Small intestine (tissue), 7 donors: Measurements from ENCODE around the gene SMARCA2. TPM values are rescaled to one million over a fixed set of nuclear protein-coding genes. Genes with fewer than 3 reads are reported as not detected.

Experiments
- DNase-seq, 2 donors: peaks; one replicate each; pipeline versions ENCODE4 v3.0.0 to v3.0.0-alpha.2; 2013
- FAIRE-seq: peaks from 2 replicates; lab custom pipeline; 2012; peaks lifted over from hg19 to GRCh38; lab: Jason Lieb, UNC
- H3K27ac ChIP-seq, 3 donors: one replicate each; pipeline ENCODE4 v1.5.1; 2013; ENCODE audit warnings: low read length in 2 of 3, mild to moderate bottlenecking in 2 of 3, control low read depth in 1 of 3, inconsistent platforms in 1 of 3, low read depth in 1 of 3, moderate library complexity in 1 of 3
- H3K27me3 ChIP-seq, 3 donors: one replicate each; pipeline ENCODE4 v1.6.1; 2013; ENCODE audit warnings: low read length in 3 of 3, inconsistent platforms in 1 of 3; ENCODE audit not compliant: control insufficient read depth in 3 of 3, insufficient read depth in 3 of 3
- H3K36me3 ChIP-seq, 3 donors: one replicate each; pipeline ENCODE4 v1.6.1; 2013; ENCODE audit warnings: low read length in 3 of 3, inconsistent platforms in 1 of 3, low read depth in 1 of 3, mild to moderate bottlenecking in 1 of 3, moderate library complexity in 1 of 3; ENCODE audit not compliant: control insufficient read depth in 3 of 3, insufficient read depth in 2 of 3
- H3K4me1 ChIP-seq, 3 donors: one replicate each; pipeline ENCODE4 v1.6.1; 2013; ENCODE audit warnings: low read length in 2 of 3, inconsistent platforms in 1 of 3, low read depth in 1 of 3, mild to moderate bottlenecking in 1 of 3, moderate library complexity in 1 of 3; ENCODE audit not compliant: control insufficient read depth in 3 of 3, insufficient read depth in 2 of 3
- H3K4me3 ChIP-seq, 3 donors: one replicate each; pipeline ENCODE4 v1.5.1; 2013; ENCODE audit warnings: low read length in 3 of 3, control low read depth in 1 of 3, inconsistent platforms in 1 of 3, low read depth in 1 of 3, mild to moderate bottlenecking in 1 of 3, moderate library complexity in 1 of 3
- H3K9me3 ChIP-seq, 2 donors: one replicate each; pipeline ENCODE4 v1.6.1; 2013; ENCODE audit warnings: low read depth in 1 of 2, low read length in 1 of 2; ENCODE audit not compliant: control insufficient read depth in 2 of 2, insufficient read depth in 1 of 2
- WGBS, 3 donors: extraction: QIAGEN DNeasy Blood & Tissue Kit; methylation state at CpG; one replicate each; pipeline ENCODE4 v1.1.7; 2013; 5-methylcytosine and 5-hydroxymethylcytosine counted together
- polyA plus RNA-seq, 4 donors: library from polyadenylated mRNA; stranded (reverse) in 3 of 4; unstranded in 1 of 4; fragments of 200-250 nt in 3 of 4; fragments of 120-200 nt in 1 of 4; gene quantifications; one replicate each; pipeline versions ENCODE4 v1.2.1 to v1.2.3, GENCODE V29; 2013
- donor health status: healthy with polysubstance abuse.
- donor health status: control.
- donor health status: control.
- donor health status: Bipolar disorder and iron deficiency.
- donor health status: healthy.

Gene SMARCA2
- polyA plus RNA-seq, 4 donors = 28.2 to 58.7 (median 32.5) TPM

DNA sequence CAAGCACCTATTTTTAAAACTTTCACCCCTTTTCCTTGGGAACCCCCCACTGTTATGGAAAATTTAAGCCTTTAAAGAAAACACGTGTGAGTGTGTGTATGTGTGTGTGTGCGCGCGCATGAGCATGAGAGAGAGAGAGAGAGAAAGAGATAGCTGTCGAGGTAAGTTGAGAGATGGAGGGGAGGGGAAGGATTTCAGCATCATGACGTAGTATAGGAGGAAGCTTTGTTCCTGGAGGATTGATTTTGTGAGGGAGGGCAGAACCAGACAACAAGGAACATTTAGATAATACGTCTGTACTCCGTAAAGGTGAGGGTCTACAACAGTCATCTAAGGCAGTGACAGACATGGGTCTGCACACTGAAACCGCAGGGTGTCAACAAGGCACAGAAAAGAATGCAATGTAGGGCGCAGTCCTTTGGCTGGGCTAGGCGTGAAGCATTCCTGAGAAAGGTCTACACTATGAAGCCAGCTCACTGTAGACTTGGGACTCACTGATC is 227.7 kb downstream of the SMARCA2 start:
- no peaks in the 10 kb centered on the region for H3K27me3 ChIP-seq
- peaks cover 0 to 11% (median 0%) of the 10 kb centered on the region in 3 donors for H3K4me1 ChIP-seq
- FAIRE-seq (no peak), DNase-seq (peak; percentile 28 to 51)
- 11 to 38% (median 24%) methylated on average over 11 of the region's 11 CpGs for WGBS, 3 donors
- peak overlapping the region in 1 of 3 donors; percentile 40 for H3K4me3 ChIP-seq
- no peaks in the 10 kb centered on the region for H3K36me3 ChIP-seq
- H3K9me3 ChIP-seq = peaks cover 0 to 3% of the 10 kb centered on the region in 2 donors
- peak overlapping the region in 1 of 3 donors; percentile 54 for H3K27ac ChIP-seq
